ENCODE measurements around the gene ATP6AP1.
A peak's percentile ranks its signal among the peaks of the same experiment; 100 is the strongest.

The ATP6AP1 gene

DNA sequence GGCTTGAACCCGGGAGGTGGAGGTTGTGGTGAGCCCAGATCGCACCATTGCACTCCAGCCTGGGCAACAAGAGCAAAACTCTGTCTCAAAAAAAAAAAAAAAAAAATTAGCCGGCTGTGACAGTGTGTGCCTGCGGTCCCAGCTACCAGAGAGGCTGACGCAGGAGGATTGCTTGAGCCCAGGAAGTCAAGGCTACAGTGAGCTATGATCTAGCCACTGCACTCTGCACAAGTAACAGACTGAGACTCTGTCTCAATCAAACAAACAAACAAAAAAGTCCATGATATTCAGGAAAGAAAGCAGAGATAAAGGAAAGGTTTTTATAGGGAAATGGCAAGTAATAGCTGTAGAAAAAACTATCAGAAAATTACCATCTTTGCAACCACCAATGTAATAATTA, 52.7 kb downstream of the ATP6AP1 start:
- H3K27ac ChIP-seq, result no peak overlapping the region
- TF ChIP-seq, protein P1, sequence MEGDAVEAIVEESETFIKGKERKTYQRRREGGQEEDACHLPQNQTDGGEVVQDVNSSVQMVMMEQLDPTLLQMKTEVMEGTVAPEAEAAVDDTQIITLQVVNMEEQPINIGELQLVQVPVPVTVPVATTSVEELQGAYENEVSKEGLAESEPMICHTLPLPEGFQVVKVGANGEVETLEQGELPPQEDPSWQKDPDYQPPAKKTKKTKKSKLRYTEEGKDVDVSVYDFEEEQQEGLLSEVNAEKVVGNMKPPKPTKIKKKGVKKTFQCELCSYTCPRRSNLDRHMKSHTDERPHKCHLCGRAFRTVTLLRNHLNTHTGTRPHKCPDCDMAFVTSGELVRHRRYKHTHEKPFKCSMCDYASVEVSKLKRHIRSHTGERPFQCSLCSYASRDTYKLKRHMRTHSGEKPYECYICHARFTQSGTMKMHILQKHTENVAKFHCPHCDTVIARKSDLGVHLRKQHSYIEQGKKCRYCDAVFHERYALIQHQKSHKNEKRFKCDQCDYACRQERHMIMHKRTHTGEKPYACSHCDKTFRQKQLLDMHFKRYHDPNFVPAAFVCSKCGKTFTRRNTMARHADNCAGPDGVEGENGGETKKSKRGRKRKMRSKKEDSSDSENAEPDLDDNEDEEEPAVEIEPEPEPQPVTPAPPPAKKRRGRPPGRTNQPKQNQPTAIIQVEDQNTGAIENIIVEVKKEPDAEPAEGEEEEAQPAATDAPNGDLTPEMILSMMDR (conservative IDR thresholded peaks at IDR 0.05), result no peak

DNA sequence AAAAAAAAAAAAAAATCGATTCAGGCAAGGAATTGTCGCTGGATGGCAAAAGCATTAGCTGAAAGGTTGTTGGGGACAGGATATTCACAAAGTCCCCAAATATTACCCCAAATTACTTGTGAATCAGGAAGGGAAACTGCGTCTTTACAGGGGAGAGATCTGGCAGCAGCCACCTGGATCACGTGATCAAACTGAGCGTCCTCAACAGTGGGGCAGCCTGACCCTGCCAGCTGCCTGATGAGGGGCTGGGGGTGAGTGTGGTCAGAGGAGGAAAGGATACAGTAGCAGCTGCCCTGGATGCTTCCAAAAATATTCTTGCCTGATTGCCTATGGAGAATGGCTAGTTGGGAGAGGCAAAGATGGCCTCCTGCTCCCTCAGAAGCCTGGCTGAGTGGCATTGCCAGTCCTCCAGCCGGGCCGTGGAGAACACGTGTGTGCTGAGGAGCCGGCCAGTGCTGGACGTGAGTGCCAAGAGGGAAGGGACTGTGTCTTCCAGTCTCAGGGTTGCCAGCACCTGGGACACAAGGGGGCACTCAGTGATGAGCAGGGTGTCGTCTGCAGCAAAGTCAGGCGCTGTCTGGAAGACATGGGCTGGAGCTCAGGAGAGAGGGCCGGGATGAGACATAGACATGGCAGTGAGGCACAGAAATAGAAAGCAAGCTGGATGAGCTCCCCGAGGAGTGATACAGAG, 53.6 kb downstream of the ATP6AP1 start:
- TF ChIP-seq, protein P1 (conservative IDR thresholded peaks at IDR 0.05), result no peak
- no peak overlapping the region for H3K27ac ChIP-seq

- TF ChIP-seq, protein P1 (conservative IDR thresholded peaks at IDR 0.05), result no peak
- H3K27ac ChIP-seq, result no peak overlapping the region
Measured at GRCh38 chrX:154482786-154483185, 54.3 kb downstream of the ATP6AP1 start.

- no peak overlapping the region for H3K27ac ChIP-seq
- TF ChIP-seq, protein P1 (conservative IDR thresholded peaks at IDR 0.05), result no peak
Measured at GRCh38 chrX:154483325-154483724, 54.8 kb downstream of the ATP6AP1 start.

GRCh38 chrX:154484255-154485149, 56.0 kb downstream of the ATP6AP1 start:
- TF ChIP-seq, protein P1 (conservative IDR thresholded peaks at IDR 0.05), result no peak
- no peak overlapping the region for H3K27ac ChIP-seq

DNA sequence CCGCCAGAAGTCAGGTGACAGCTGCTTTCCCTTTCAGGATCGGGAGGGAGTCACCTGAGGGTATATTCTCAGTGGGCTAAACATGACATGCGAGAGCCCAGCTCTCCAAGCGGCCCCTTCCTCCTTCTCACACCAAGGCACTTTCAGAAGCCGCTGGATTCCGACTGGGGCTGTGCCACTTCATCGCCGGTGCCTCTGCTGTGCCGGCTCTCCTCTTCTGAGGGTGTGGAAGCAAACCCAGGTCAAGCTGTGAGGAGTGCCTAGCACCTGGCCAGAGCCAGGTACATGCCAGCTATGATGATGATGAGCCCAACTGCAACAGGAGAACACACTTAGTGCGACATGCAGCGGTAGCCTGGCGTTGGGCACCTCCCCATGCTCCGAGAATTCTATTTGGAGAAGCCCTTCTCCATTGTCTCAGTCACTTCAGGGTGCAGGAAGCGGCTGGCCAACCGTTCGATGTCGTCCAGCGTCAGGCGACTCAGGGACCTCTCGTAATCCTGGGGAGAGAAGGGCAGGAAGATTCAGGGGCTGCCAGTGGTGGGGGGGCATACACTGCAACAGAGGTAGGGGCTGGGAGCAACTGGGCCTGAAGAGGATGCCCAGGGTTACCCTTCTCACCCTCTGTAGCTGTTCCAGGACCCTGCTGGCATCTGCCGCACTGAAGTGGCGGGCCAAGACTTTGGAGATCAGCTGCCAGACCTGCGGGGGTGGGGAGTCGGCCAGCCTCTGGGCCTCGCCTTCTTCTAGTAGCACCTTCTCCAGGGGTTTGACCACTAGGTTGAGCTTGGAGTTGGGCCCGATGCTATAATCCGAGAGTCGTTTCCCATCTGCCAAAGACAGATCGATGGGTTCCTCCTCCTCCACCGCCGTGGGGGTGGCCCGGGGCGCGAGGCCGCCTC, 56.9 kb downstream of the ATP6AP1 start:
- peak overlapping the region; percentile 85 for H3K27ac ChIP-seq
- TF ChIP-seq, protein P1 (conservative IDR thresholded peaks at IDR 0.05), result no peak

- peak overlapping the region; percentile 85 for H3K27ac ChIP-seq
Measured at GRCh38 chrX:154486052-154486395, 57.5 kb downstream of the ATP6AP1 start.

More at GRCh38 chrX:154486052-154486395, 57.5 kb downstream of the ATP6AP1 start:
- TF ChIP-seq, protein P1 (conservative IDR thresholded peaks at IDR 0.05), result no peak
